GM12878 (cell line): Measurements from ENCODE around the gene MLST8. TPM values are rescaled to one million over a fixed set of nuclear protein-coding genes. Genes with fewer than 3 reads are reported as not detected.

Experiments
- ATAC-seq: fragments of 200-7000 bp; cut with Tn5 transposase; 3 replicates; pipeline ENCODE4 v1.9.1; 2020; ENCODE audit warnings: mild to moderate bottlenecking, moderate library complexity
- BruUV-seq: library from RNA; stranded (reverse); fragments of 400-500 nt; replicated peaks from 2 replicates; lab custom pipeline; 2021; lab: Mats Ljungman, UMichigan
- CTCF ChIA-PET: fragments of 300-600 bp; sonication (Branson Sonifier 250); formaldehyde crosslinking; extraction: SDS; loops from one replicate; lab custom pipeline; 2021; ENCODE audit warnings: inconsistent platforms; lab: Yijun Ruan, JAX
- POLR2A ChIA-PET: fragments of 350-600 bp; formaldehyde crosslinking; extraction: SDS; loops from one replicate; lab custom pipeline; 2021; ENCODE audit warnings: inconsistent platforms; lab: Charles Lee
- RAD21 ChIA-PET: fragments of 300-600 bp; sonication (Branson Sonifier 250); formaldehyde crosslinking; loops from one replicate; lab custom pipeline; 2023; ENCODE audit warnings: antibody characterized with exemption; ENCODE audit not compliant: unreplicated experiment; lab: Charles Lee
- SMC1A ChIA-PET: fragments of 300-600 bp; sonication (Branson Sonifier 250); formaldehyde crosslinking; loops from one replicate; lab custom pipeline; 2023; ENCODE audit not compliant: unreplicated experiment, uncharacterized antibody; lab: Charles Lee
- DNase-seq: peaks from one replicate; pipeline ENCODE4 v3.0.0-alpha.2; 2011; ENCODE audit warnings: low read depth, low spot score
- FAIRE-seq: peaks from 3 replicates; lab custom pipeline; 2011; peaks lifted over from hg19 to GRCh38; lab: Jason Lieb, UNC
- H2AFZ ChIP-seq: 2 replicates; pipeline ENCODE4 v1.6.0; 2011; ENCODE audit warnings: low read depth, low read length, control low read depth; ENCODE audit not compliant: control insufficient read depth
- H3K27ac ChIP-seq: 2 replicates; pipeline ENCODE4 v1.5.1; 2011; ENCODE audit warnings: control low read depth; ENCODE audit not compliant: control insufficient read depth, insufficient read depth
- H3K27me3 ChIP-seq, 2 experiments: replicated peaks in 1 of 2; 2 replicates each; pipeline versions ENCODE4 v1.6.0 to v1.6.1; 2011; ENCODE audit warnings: low read length in 1 of 2; ENCODE audit not compliant: control insufficient read depth in 2 of 2, insufficient read depth in 2 of 2
- H3K36me3 ChIP-seq, 2 experiments: 2 replicates each; pipeline ENCODE4 v1.5.1; 2011; ENCODE audit warnings: low read length in 1 of 2; ENCODE audit not compliant: control insufficient read depth in 2 of 2, insufficient read depth in 2 of 2
- H3K4me1 ChIP-seq: 2 replicates; pipeline ENCODE4 v1.6.1; 2011; ENCODE audit warnings: mild to moderate bottlenecking, low read length, moderate library complexity, mixed read lengths; ENCODE audit not compliant: control insufficient read depth, insufficient read depth
- H3K4me2 ChIP-seq: 2 replicates; pipeline ENCODE4 v1.6.0; 2011; ENCODE audit warnings: control low read depth; ENCODE audit not compliant: control insufficient read depth, insufficient read depth
- H3K4me3 ChIP-seq: fragments of 200-600 bp; sonication (generic); 2 replicates; pipeline ENCODE4 v1.5.1; 2016
- H3K79me2 ChIP-seq: 2 replicates; pipeline ENCODE4 v1.6.0; 2011; ENCODE audit warnings: low read length; ENCODE audit not compliant: control insufficient read depth, insufficient read depth
- H3K9ac ChIP-seq: 2 replicates; pipeline ENCODE4 v1.8.0; 2011; ENCODE audit warnings: low read length, control low read depth, mixed read lengths; ENCODE audit not compliant: control insufficient read depth, insufficient read depth
- H3K9me3 ChIP-seq: replicated peaks from 3 replicates; pipeline ENCODE4 v1.5.1; 2011; ENCODE audit warnings: mild to moderate bottlenecking, low read length; ENCODE audit not compliant: control insufficient read depth, insufficient read depth
- H4K20me1 ChIP-seq: 2 replicates; pipeline ENCODE4 v1.6.0; 2011; ENCODE audit not compliant: control insufficient read depth, insufficient read depth
- BHLHE40 ChIP-seq, 2 experiments: fragments of 450-650 bp in 1 of 2; IDR thresholded peaks; 2 replicates each; pipeline ENCODE4 v1.6.1; 2011 to 2017; ENCODE audit warnings: low read depth in 2 of 2, borderline replicate concordance in 1 of 2, improper control_type of control experiment in 1 of 2, low read length in 1 of 2, mild to moderate bottlenecking in 1 of 2
- BMI1 ChIP-seq: fragments of 450-650 bp; IDR thresholded peaks from 2 replicates; pipeline ENCODE4 v1.6.1; 2016; ENCODE audit warnings: mild to moderate bottlenecking, moderate library complexity, borderline replicate concordance
- CREM ChIP-seq: IDR thresholded peaks from 2 replicates; pipeline ENCODE4 v1.6.1; 2014; ENCODE audit warnings: antibody characterized with exemption, low read depth
- FOS ChIP-seq: IDR thresholded peaks from 3 replicates; pipeline ENCODE4 v1.6.1; 2011; ENCODE audit warnings: borderline replicate concordance; ENCODE audit not compliant: insufficient read length; ENCODE audit errors: extremely low read depth
- HDGF ChIP-seq: fragments of 450-650 bp; IDR thresholded peaks from 2 replicates; pipeline ENCODE4 v1.6.1; 2016; ENCODE audit warnings: antibody characterized with exemption
- JUND ChIP-seq: IDR thresholded peaks from 2 replicates; pipeline ENCODE4 v1.6.1; 2012; ENCODE audit warnings: low read depth, mild to moderate bottlenecking, low read length, improper control_type of control experiment, moderate library complexity
- MAX ChIP-seq: IDR thresholded peaks from 2 replicates; pipeline ENCODE4 v1.6.1; 2012; ENCODE audit warnings: low read depth, low read length, improper control_type of control experiment
- MEF2A ChIP-seq: IDR thresholded peaks from 2 replicates; pipeline ENCODE4 v1.6.1; 2011; ENCODE audit warnings: low read depth, mild to moderate bottlenecking, low read length, moderate library complexity; ENCODE audit not compliant: insufficient read depth
- NFYA ChIP-seq: IDR thresholded peaks from 2 replicates; pipeline ENCODE4 v1.6.1; 2011; ENCODE audit warnings: low read depth, mild to moderate bottlenecking, low read length, improper control_type of control experiment, borderline replicate concordance
- RAD21 ChIP-seq: IDR thresholded peaks from 2 replicates; pipeline ENCODE4 v1.6.1; 2011; ENCODE audit warnings: mild to moderate bottlenecking, low read depth, low read length, moderate library complexity; ENCODE audit not compliant: insufficient read depth
- SIN3A ChIP-seq: IDR thresholded peaks from 2 replicates; pipeline ENCODE4 v1.6.1; 2012; ENCODE audit warnings: low read depth, low read length, improper control_type of control experiment
- SIX5 ChIP-seq: IDR thresholded peaks from 2 replicates; pipeline ENCODE4 v1.6.1; 2011; ENCODE audit warnings: mild to moderate bottlenecking, low read depth, low read length, moderate library complexity; ENCODE audit not compliant: severe bottlenecking
- ZNF274 ChIP-seq: IDR thresholded peaks from one replicate; pipeline ENCODE4 v1.8.0; 2011; ENCODE audit not compliant: insufficient read length, insufficient read depth
- ZNF687 ChIP-seq: fragments of 450-650 bp; IDR thresholded peaks from 2 replicates; pipeline ENCODE4 v1.6.1; 2017; ENCODE audit warnings: mild to moderate bottlenecking, moderate library complexity
- ZSCAN29 ChIP-seq: fragments of 450-650 bp; IDR thresholded peaks from 2 replicates; pipeline ENCODE4 v1.6.1; 2017; ENCODE audit warnings: mild to moderate bottlenecking, moderate library complexity
- WGBS: methylation state at CpG from one replicate; pipeline ENCODE4 v1.1.6; 2016; ENCODE audit warnings: low lambda C conversion rate; ENCODE audit not compliant: insufficient replicate concordance, insufficient coverage; ENCODE audit errors: missing lambda C conversion rate; 5-methylcytosine and 5-hydroxymethylcytosine counted together
- in situ Hi-C: fragments of 300-500 bp; cut with MboI; formaldehyde crosslinking; loops from 9 replicates; pipeline ENCODE4 v1.14.3; 2018; ENCODE audit warnings: mixed read lengths
- intact Hi-C: fragments of 100-400 bp; cut with micrococcal nuclease; formaldehyde crosslinking; loops from one replicate; pipeline ENCODE4 v1.14.2; 2022; ENCODE audit not compliant: unreplicated experiment
- polyA plus RNA-seq, 11 experiments: library from polyadenylated mRNA; depleted of rRNA in 4 of 11; unstranded in 6 of 11; stranded (reverse) in 5 of 11; fragments of >200 nt; fragmentation: Nextera tagmentation in 4 of 11; fragmentation: Illumina TruSeq in 1 of 11; extraction: Ambion mirVana in 4 of 11; extraction: Trizol in 1 of 11; gene quantifications; 1 replicate in 1 of 11; 2 replicates in 10 of 11; pipeline versions ENCODE4 v1.2.1 to v1.2.3, GENCODE V29; 2011 to 2016; ENCODE audit warnings: inconsistent platforms in 2 of 11, missing spikeins in 2 of 11, low read depth in 1 of 11
- total RNA-seq, 4 experiments: library from RNA; depleted of rRNA in 3 of 4; stranded (reverse); fragments of >200 nt in 3 of 4; fragmentation: Illumina TruSeq in 1 of 4; extraction: Trizol in 1 of 4; gene quantifications; 2 replicates each; pipeline versions ENCODE4 v1.2.1 to v1.2.3, GENCODE V29; 2013 to 2021

Gene MLST8
- total and polyA plus RNA-seq, 10 of the 15 experiments (the other 5 are each of a cell fraction or from before 2014, with no cell fraction given): 1.0 to 114 (median 64.2) TPM

GRCh38 chr16:2199095-2199494 lies 6.2 kb upstream of the MLST8 start:
- TF ChIP-seq MEF2A (no peak), SIX5 (no peak), RAD21 (no peak), SIN3A (no peak), HDGF (no peak), ZNF274 (no peak), BMI1 (no peak), NFYA (no peak), CREM (no peak), FOS (no peak), JUND (no peak), BHLHE40 (IDR thresholded peaks at IDR 0.05; ENCODE audit: borderline replicate concordance in 1 of 2, low read depth in 2 of 2, low read length in 1 of 2) (no peak), MAX (no peak), ZNF687 (no peak), ZSCAN29 (no peak)
- 36% methylated on average over 5 of the region's 5 CpGs for WGBS
- H3K79me2 ChIP-seq: no peaks in the 10 kb centered on the region
- POLR2A ChIA-PET: no interaction called here
- CTCF ChIA-PET: interaction anchor here (0.6 kb wide), 1 partner anchor 197 kb away, joined by 3 read pairs; no protein-coding TSS in a partner anchor
- intact Hi-C loops: no loop called here
- no peak overlapping the region for H3K4me3 ChIP-seq
- H3K4me2 ChIP-seq: no peak overlapping the region
- no peak for DNase-seq
- no peaks in the 10 kb centered on the region for H3K9me3 ChIP-seq
- H4K20me1 ChIP-seq: no peaks in the 10 kb centered on the region
- H2AFZ ChIP-seq: no peak overlapping the region
- ATAC-seq: no peak
- RAD21 ChIA-PET: no interaction called here
- SMC1A ChIA-PET: interaction anchor here (1.1 kb wide), 1 partner anchor 54 kb away, joined by 4 read pairs; no protein-coding TSS in a partner anchor
- in situ Hi-C loops: no loop called here
- no TSS peak for BruUV-seq
- FAIRE-seq: no peak
- H3K4me1 ChIP-seq: no peaks in the 10 kb centered on the region; the same call in 1 of the 2 replicates
- no peak overlapping the region for H3K27ac ChIP-seq
- H3K9ac ChIP-seq: no peak overlapping the region
- no peaks in the 10 kb centered on the region for H3K36me3 ChIP-seq
- H3K27me3 ChIP-seq: peaks cover 12 to 15% of the 10 kb centered on the region in 2 experiments
